Left lung (tissue), 10 donors: ENCODE results near the gene ABHD10. TPM values are rescaled to one million over a fixed set of nuclear protein-coding genes. Genes with fewer than 3 reads are reported as not detected.

ENCODE experiments used
- ATAC-seq: fragments of 200-7000 bp; cut with Tn5 transposase; one replicate; pipeline ENCODE4 v1.9.1; 2020; ENCODE audit warnings: moderate library complexity
- DNase-seq, 4 donors: peaks; one replicate each; pipeline ENCODE4 v3.0.0-alpha.2; 2013 to 2020
- H3K27ac ChIP-seq, 2 donors: fragments of 200-600 bp; sonication (generic) in 1 of 2; one replicate each; pipeline versions ENCODE4 v1.5.0 to v1.8.0; 2020 to 2021
- H3K27me3 ChIP-seq, 2 donors: fragments of 200-600 bp; sonication (generic) in 1 of 2; one replicate each; pipeline versions ENCODE4 v1.5.0 to v1.8.0; 2020 to 2021
- H3K36me3 ChIP-seq, 2 donors: fragments of 200-600 bp; sonication (generic) in 1 of 2; one replicate each; pipeline versions ENCODE4 v1.5.0 to v1.8.0; 2020 to 2021
- H3K4me1 ChIP-seq, 2 donors: fragments of 200-600 bp; one replicate each; pipeline ENCODE4 v1.8.0; 2021
- H3K4me3 ChIP-seq, 2 donors: fragments of 200-600 bp; sonication (generic) in 1 of 2; one replicate each; pipeline versions ENCODE4 v1.5.0 to v1.8.0; 2020 to 2021; ENCODE audit warnings: mild to moderate bottlenecking in 1 of 2
- H3K9me3 ChIP-seq, 2 donors: fragments of 200-600 bp; sonication (generic) in 1 of 2; one replicate each; pipeline versions ENCODE4 v1.5.0 to v1.8.0; 2020 to 2021
- intact Hi-C, 2 donors: fragments of 100-400 bp; cut with DNase I; formaldehyde crosslinking; loops; one replicate each; pipeline versions ENCODE4 v1.11.2 to v1.14.2; 2022
- polyA plus RNA-seq, 6 donors: library from polyadenylated mRNA; unstranded; fragments of 120-200 nt; gene quantifications; one replicate each; pipeline ENCODE4 v1.2.1, GENCODE V29; 2013; ENCODE audit not compliant: insufficient read length in 6 of 6
- total RNA-seq, 2 donors: library from RNA; stranded (reverse); fragmentation: NEBNext Ultra II Directional; extraction: Animal tissue kit (Norgen Biotek cat#: 25700); gene quantifications; one replicate each; pipeline ENCODE4 v1.2.1, GENCODE V29; 2021
- TF ChIP-seq, protein P1 (sequence below), 2 donors: fragments of 200-600 bp; sonication (generic) in 1 of 2; IDR thresholded peaks; one replicate each; pipeline versions ENCODE4 v1.5.0 to v1.8.0; 2021; ENCODE audit warnings: antibody characterized with exemption in 2 of 2
- donor health status: DM: no; HTN: yes; CAD: no.
- donor health status: DM: no; HTN: no; CAD: no.

ABHD10 gene
- total and polyA plus RNA-seq, 8 donors: 22.7 to 63.6 (median 52.1) TPM

DNA sequence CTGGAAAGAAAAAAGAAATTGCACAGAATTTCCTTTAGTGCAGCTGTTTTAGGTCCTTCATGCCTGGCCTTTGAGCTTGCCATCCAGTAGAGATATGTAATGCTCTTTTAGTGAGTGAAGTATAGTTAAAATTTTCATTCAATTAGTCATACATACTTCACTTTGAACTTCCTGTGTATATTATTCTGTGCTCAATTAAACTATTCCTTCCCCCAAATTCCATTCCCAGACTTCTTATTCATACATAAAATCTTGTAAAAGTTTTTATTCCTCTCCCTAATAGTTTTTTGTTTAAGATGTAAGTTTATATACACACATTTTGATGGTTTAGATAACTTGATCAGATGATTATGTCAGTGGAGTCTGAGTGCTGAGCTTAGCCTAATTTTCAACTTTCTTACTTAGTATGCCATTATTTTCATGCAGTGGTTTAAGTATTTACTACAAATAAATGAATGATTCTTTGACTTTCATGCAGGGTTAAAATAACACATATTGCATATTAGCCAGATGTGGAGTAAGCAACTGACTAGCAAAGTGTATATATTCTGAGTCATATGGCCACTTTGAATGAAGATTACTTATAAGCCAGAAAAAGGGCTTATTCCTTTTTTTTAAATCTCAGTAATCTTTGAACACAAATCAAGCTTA is 42.5 kb upstream of the ABHD10 start:
- TF ChIP-seq, protein P1, sequence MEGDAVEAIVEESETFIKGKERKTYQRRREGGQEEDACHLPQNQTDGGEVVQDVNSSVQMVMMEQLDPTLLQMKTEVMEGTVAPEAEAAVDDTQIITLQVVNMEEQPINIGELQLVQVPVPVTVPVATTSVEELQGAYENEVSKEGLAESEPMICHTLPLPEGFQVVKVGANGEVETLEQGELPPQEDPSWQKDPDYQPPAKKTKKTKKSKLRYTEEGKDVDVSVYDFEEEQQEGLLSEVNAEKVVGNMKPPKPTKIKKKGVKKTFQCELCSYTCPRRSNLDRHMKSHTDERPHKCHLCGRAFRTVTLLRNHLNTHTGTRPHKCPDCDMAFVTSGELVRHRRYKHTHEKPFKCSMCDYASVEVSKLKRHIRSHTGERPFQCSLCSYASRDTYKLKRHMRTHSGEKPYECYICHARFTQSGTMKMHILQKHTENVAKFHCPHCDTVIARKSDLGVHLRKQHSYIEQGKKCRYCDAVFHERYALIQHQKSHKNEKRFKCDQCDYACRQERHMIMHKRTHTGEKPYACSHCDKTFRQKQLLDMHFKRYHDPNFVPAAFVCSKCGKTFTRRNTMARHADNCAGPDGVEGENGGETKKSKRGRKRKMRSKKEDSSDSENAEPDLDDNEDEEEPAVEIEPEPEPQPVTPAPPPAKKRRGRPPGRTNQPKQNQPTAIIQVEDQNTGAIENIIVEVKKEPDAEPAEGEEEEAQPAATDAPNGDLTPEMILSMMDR (IDR thresholded peaks at IDR 0.05): no peak
- Histone ChIP-seq H3K36me3 (peaks cover 0 to 13% of the 10 kb centered on the region in 2 donors), H3K4me1 (peaks cover 4 to 12% of the 10 kb centered on the region in 2 donors), H3K4me3 (no peak overlapping the region), H3K27me3 (no peaks in the 10 kb centered on the region), H3K27ac (peak overlapping the region; percentile 35), H3K9me3 (no peaks in the 10 kb centered on the region)
- intact Hi-C loops: no loop called here
- peak; percentile 91 for ATAC-seq
- no peak for DNase-seq

DNA sequence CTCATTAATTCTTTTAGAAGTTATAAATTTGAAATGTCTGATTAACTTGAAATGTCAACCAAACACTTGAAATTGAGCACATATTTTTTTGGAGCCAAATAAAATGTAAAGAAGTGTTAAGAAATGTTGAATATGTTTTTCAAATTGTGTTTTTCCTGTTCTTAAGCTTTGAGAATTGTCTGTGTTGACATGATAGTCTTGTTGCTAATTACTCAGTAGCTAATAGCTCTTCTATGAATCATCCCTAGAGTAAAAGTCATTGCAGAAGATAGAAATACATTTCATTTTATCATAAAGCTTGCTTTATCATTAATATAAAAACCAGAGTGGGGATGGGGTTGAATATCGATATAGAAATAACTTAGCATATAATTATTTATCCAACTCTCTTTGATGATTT is 41.9 kb upstream of the ABHD10 start:
- Histone ChIP-seq H3K36me3 (peaks cover 0 to 16% of the 10 kb centered on the region in 2 donors), H3K27ac (peak overlapping the region; percentile 35), H3K4me1 (peaks cover 4 to 12% of the 10 kb centered on the region in 2 donors), H3K27me3 (no peaks in the 10 kb centered on the region), H3K4me3 (no peak overlapping the region), H3K9me3 (no peaks in the 10 kb centered on the region)
- TF ChIP-seq, protein P1 (IDR thresholded peaks at IDR 0.05): no peak
- intact Hi-C loops: no loop called here
- ATAC-seq: peak; percentile 39
- DNase-seq: no peak

DNA sequence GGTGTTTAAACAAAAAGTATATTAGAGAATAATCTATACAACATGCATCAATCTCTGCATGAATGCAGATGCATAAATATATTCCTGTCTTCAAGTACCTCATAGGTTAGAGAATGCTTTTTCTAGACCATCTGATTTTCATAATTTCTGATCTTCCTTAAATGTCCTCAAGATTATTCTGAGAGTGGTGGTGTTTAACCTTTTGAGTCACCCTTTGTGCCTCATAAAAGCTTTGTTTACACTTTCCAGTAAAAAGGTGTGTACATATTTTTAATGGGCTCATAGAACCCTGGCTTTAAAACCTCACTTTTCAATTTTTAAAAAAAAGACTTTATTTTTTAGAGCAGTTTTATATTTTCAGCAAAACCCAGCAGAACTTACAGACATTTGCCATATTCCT is 41.0 kb upstream of the ABHD10 start:
- DNase-seq: no peak
- Histone ChIP-seq H3K4me1 (peaks cover 4 to 12% of the 10 kb centered on the region in 2 donors), H3K9me3 (no peaks in the 10 kb centered on the region), H3K4me3 (no peak overlapping the region), H3K27me3 (no peaks in the 10 kb centered on the region), H3K36me3 (peaks cover 0 to 16% of the 10 kb centered on the region in 2 donors), H3K27ac (no peak overlapping the region)
- ATAC-seq: no peak
- intact Hi-C loops: no loop called here
- TF ChIP-seq, protein P1 (IDR thresholded peaks at IDR 0.05): no peak

DNA sequence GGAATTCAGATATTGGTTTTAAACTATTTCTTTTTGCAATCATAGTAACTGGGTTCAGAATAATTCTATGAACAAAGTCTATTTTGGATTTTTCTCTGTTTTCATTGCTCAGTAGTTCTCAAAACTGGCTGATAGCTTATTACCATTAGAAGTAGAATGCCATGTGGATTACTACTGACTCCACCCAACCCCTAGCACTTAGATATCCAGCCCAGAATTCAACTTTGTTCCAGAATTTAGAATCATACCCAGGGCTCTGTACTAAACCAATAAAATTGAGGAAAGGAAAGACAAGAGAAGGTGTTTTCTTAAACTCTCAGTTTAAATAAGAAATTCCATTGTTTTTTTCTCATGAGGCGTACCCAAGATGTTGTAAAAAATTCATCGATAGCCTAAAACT is 39.0 kb upstream of the ABHD10 start:
- no peak for DNase-seq
- H3K27ac ChIP-seq: no peak overlapping the region
- peaks cover 0 to 16% of the 10 kb centered on the region in 2 donors for H3K36me3 ChIP-seq
- intact Hi-C loops: no loop called here
- H3K4me1 ChIP-seq: peaks cover 4 to 12% of the 10 kb centered on the region in 2 donors
- no peak for ATAC-seq
- TF ChIP-seq, protein P1 (IDR thresholded peaks at IDR 0.05): no peak
- H3K4me3 ChIP-seq: no peak overlapping the region
- H3K27me3 ChIP-seq: no peaks in the 10 kb centered on the region
- H3K9me3 ChIP-seq: no peaks in the 10 kb centered on the region

DNA sequence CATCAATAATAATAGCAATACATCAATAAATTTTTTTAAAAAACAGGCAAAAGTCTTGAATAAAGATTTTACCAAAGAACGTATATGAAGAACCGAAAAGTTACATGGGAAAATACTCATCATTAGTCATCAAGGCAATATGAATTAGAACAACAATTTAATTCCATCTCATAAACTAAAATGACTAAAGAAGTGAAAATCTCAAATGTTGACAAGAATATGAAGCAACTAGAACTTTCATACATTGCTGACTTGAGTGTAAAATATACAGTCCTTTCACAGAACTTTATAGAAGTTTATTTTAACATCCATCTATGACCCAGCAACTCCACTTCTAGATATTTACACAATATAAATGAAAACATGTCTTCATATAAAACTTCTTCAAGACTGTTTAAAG is 35.3 kb upstream of the ABHD10 start:
- TF ChIP-seq, protein P1 (IDR thresholded peaks at IDR 0.05): no peak
- Histone ChIP-seq H3K27me3 (no peaks in the 10 kb centered on the region), H3K4me1 (no peaks in the 10 kb centered on the region), H3K4me3 (no peak overlapping the region), H3K9me3 (no peaks in the 10 kb centered on the region), H3K27ac (no peak overlapping the region), H3K36me3 (peaks cover 0 to 16% of the 10 kb centered on the region in 2 donors)
- no peak for ATAC-seq
- DNase-seq: no peak
- intact Hi-C loops: no loop called here
